Mucosa of stomach (tissue), 1 donor: ENCODE measurements around the gene XIRP2.
"Not testable (repeated sequence)": the region's sequence is repeated elsewhere in the genome, so short reads cannot be mapped to it uniquely, and the experiment has no call there.

Experiments
- H3K27me3 ChIP-seq: one replicate; pipeline ENCODE4 v1.7.0; 2013; ENCODE audit warnings: mild to moderate bottlenecking, low read length; ENCODE audit not compliant: control insufficient read depth, insufficient read depth
- H3K36me3 ChIP-seq: one replicate; pipeline ENCODE4 v1.7.0; 2013; ENCODE audit warnings: low read length; ENCODE audit not compliant: control insufficient read depth, insufficient read depth
- H3K4me1 ChIP-seq: one replicate; pipeline ENCODE4 v1.7.0; 2013; ENCODE audit warnings: mild to moderate bottlenecking, low read length; ENCODE audit not compliant: control insufficient read depth, insufficient read depth
- H3K4me3 ChIP-seq: one replicate; pipeline ENCODE4 v1.7.0; 2013; ENCODE audit warnings: low read length
- H3K9ac ChIP-seq: one replicate; pipeline ENCODE4 v1.7.0; 2013; ENCODE audit warnings: mild to moderate bottlenecking, low read length, moderate library complexity
- H3K9me3 ChIP-seq: one replicate; pipeline ENCODE4 v1.7.0; 2013; ENCODE audit warnings: mild to moderate bottlenecking, low read length, moderate library complexity; ENCODE audit not compliant: control insufficient read depth
- donor health status: Pancreatic carcinoma.

The XIRP2 gene

DNA sequence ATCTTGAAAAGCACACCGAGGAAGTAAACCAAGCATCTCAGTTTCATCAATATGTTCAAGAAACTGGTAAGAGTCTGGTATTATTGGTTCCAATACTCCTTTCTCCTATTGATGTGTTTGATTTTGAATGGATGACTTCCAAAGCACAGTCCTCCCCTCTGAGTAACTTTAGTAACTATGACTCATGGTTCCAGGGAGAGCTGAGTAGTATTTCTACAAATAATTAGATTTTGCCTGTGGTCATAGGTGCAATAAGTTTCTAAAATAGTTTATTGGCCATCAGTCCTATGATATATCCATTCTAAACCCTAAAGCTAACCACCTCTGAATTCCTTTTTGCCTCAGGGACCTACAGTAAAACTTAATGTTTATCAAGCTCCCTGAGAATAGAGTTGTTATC lies 352.4 kb downstream of the XIRP2 start:
- no peak overlapping the region for H3K9ac ChIP-seq
- no peaks in the 10 kb centered on the region for H3K4me1 ChIP-seq
- no peaks in the 10 kb centered on the region for H3K9me3 ChIP-seq
- no peaks in the 10 kb centered on the region for H3K36me3 ChIP-seq
- no peak overlapping the region for H3K4me3 ChIP-seq
- H3K27me3 ChIP-seq = no peaks in the 10 kb centered on the region

DNA sequence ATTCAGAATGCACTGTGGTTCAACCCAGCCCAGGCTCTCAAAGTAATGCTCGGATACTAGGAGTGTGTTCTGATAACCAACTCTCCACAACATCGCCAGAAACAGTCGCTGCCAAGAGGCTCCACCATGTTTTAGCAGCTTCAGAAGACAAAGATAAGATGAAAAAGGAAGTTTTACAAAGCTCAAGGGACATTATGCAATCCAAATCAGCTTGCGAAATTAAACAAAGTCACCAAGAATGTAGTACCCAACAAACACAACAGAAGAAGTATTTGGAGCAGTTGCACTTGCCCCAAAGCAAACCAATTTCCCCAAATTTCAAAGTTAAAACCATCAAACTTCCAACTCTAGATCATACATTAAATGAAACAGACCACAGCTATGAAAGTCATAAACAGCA lies 360.9 kb downstream of the XIRP2 start:
- no peak overlapping the region for H3K4me3 ChIP-seq
- no peaks in the 10 kb centered on the region for H3K4me1 ChIP-seq
- H3K9ac ChIP-seq = no peak overlapping the region

DNA sequence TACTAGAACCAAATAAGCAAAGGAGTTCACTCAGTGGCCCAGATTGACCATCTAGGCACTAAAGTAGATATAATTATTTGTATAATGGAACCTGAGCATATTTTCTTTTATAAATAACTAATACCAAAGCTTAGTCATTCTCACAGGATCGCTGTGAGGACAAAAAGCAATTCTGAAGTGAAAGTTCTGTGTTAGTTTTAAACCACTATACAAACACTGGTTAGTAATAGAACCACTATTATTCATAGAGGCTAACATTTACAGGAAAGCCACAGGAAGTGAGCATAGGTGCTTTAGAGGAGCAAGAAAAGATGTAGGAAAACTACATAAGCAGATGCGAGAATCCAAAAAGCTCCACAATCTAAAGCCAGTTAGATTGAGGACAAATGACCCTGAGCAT lies 364.7 kb downstream of the XIRP2 start:
- Histone ChIP-seq H3K9me3 (no peaks in the 10 kb centered on the region), H3K36me3 (no peaks in the 10 kb centered on the region), H3K27me3 (no peaks in the 10 kb centered on the region), H3K4me1 (no peaks in the 10 kb centered on the region), H3K4me3 (no peak overlapping the region), H3K9ac (no peak overlapping the region)

More for the DNA sequence above, 360.9 kb downstream of the XIRP2 start:
- Histone ChIP-seq H3K27me3 (no peaks in the 10 kb centered on the region), H3K36me3 (no peaks in the 10 kb centered on the region), H3K9me3 (no peaks in the 10 kb centered on the region)

DNA sequence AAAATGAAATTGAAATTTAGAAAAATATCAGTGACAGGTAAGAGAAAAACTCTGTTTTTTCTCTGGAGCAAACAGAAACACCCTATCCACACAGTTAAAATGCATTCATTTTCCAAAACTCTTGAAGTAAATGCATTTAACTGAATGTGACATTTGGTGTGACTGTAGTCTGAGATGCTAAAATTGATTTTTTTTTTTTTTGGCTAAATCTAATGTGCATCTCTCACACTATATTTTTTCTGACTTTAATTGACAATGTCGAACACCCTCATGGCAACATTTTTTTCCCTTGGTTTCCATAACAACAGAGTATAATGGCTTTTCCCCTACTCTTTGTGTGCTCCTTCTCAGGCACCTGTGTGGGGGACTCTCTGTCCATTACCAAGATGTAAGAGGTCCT lies 366.4 kb downstream of the XIRP2 start:
- no peaks in the 10 kb centered on the region for H3K36me3 ChIP-seq
- H3K9me3 ChIP-seq = no peaks in the 10 kb centered on the region
- H3K27me3 ChIP-seq = no peaks in the 10 kb centered on the region
- H3K4me3 ChIP-seq = no peak overlapping the region
- no peak overlapping the region for H3K9ac ChIP-seq
- H3K4me1 ChIP-seq = no peaks in the 10 kb centered on the region

DNA sequence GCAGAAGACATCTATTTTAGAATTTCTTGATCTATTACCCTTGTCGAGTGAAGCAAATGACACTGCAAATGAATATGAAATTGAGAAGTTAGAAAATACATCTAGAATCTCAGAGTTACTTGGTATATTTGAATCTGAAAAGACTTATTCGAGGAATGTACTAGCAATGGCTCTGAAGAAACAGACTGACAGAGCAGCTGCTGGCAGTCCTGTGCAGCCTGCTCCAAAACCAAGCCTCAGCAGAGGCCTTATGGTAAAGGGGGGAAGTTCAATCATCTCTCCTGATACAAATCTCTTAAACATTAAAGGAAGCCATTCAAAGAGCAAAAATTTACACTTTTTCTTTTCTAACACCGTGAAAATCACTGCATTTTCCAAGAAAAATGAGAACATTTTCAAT lies 370.4 kb downstream of the XIRP2 start:
- Histone ChIP-seq H3K9me3 (no peaks in the 10 kb centered on the region), H3K9ac (no peak overlapping the region), H3K4me1 (no peaks in the 10 kb centered on the region), H3K36me3 (no peaks in the 10 kb centered on the region), H3K27me3 (no peaks in the 10 kb centered on the region), H3K4me3 (no peak overlapping the region)

DNA sequence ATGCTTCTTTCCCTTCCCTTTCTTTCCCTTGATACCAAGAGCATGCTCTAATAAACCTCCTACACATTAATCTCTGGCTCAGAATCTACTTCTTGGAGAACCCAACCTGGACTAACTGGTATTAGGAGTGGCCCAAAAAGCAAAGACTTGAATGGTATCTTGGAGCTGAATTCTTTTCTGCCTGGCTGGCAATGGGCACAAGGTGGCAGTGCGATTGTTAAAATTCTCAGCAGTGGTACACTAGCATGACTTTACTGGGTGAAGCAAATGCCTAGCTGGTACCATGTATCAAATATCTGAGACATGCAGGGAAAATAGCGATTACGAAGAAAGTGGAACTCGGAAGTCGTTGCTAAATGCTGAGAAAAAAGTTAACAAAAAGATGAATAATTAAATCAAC lies 376.1 kb downstream of the XIRP2 start:
- Histone ChIP-seq H3K27me3 (no peaks in the 10 kb centered on the region), H3K9me3 (no peaks in the 10 kb centered on the region), H3K4me1 (no peaks in the 10 kb centered on the region), H3K4me3 (no peak overlapping the region), H3K36me3 (no peaks in the 10 kb centered on the region), H3K9ac (no peak overlapping the region)

DNA sequence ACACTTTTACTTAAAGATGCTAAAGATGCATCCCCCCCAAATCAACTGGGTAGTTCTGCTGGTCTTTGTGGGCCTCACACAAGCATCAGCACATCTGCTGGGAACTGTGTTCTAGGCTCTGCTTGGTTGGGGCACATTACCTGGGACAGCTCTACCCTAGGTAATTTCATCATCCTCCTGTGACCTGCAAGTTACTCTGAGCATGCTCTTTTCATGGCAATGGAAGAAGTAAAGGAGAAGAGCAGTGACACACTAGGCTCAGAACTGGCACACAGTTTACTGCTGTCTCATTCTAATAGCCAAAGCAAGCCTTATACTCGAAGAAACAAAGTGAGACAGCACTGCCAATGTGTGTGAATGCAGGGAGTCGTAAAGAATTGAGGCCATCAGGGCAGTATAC lies 376.7 kb downstream of the XIRP2 start:
- H3K36me3 ChIP-seq = no peaks in the 10 kb centered on the region
- no peaks in the 10 kb centered on the region for H3K27me3 ChIP-seq
- H3K9me3 ChIP-seq = no peaks in the 10 kb centered on the region
- H3K9ac ChIP-seq = no peak overlapping the region
- H3K4me3 ChIP-seq = no peak overlapping the region
- H3K4me1 ChIP-seq = no peaks in the 10 kb centered on the region

DNA sequence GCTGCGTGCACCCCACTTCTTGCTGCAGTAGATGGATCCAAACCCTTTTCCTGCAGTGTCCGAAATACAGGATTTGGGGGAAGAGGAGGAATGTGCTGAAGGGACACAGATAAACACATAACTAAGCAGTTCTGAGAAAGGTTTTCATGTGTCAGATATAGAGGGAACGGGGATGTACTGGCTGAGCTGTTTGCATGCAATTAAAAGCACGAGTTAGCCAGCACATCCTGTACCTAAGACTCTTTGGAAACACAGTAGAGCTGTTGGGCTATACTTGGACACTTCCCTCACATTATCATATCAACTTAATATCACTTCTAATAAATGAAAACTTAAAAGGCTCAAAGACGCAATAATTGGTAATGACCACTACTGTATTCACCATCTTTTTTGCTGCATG lies 377.4 kb downstream of the XIRP2 start:
- Histone ChIP-seq H3K36me3 (no peaks in the 10 kb centered on the region), H3K9ac (no peak overlapping the region), H3K4me3 (no peak overlapping the region), H3K9me3 (no peaks in the 10 kb centered on the region), H3K4me1 (no peaks in the 10 kb centered on the region), H3K27me3 (no peaks in the 10 kb centered on the region)

DNA sequence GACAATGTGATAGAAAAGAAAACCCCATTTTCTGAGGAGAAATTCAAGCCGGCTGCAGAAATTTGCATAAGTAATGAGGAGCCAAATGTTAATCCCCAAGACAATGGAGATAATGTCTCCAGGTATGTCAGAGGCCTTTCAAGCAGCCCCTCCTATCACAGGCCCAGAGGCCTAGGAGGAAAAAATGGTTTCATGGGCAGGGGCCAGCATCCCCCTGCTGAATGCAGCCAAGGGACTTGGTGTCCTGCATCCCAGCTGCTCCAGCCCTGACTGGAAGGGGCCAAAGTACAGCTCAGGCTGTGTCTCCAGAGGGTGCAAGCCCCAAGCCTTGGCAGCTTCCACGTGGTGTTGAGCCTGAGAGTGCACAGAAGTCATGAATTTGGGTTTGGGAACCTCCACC lies 380.0 kb downstream of the XIRP2 start:
- not testable (repeated sequence) for H3K9me3 ChIP-seq, H3K27me3 ChIP-seq, H3K4me1 ChIP-seq, H3K4me3 ChIP-seq, H3K9ac ChIP-seq, H3K36me3 ChIP-seq

DNA sequence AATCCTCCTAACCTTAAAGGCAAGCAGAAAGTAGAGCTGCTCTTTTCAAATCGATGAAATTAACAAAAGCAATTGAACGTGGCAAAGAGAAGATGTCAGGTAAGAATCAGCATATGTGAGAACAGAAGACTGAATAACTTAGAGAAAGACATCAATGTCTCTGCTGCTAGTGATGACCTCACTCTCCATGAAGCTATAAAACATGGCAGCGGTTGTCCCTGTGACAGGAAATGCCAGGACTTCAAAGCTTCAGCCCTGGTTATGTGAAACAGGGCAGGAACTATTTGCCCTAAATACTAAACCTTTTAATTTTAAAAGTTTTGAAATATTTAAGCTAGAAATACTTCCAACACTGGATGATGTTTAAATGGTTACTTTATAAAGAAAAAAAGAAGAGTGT lies 383.7 kb downstream of the XIRP2 start:
- H3K36me3 ChIP-seq = no peaks in the 10 kb centered on the region
- no peak overlapping the region for H3K9ac ChIP-seq
- H3K4me1 ChIP-seq = no peaks in the 10 kb centered on the region
- H3K27me3 ChIP-seq = no peaks in the 10 kb centered on the region
- H3K4me3 ChIP-seq = no peak overlapping the region
- no peaks in the 10 kb centered on the region for H3K9me3 ChIP-seq

DNA sequence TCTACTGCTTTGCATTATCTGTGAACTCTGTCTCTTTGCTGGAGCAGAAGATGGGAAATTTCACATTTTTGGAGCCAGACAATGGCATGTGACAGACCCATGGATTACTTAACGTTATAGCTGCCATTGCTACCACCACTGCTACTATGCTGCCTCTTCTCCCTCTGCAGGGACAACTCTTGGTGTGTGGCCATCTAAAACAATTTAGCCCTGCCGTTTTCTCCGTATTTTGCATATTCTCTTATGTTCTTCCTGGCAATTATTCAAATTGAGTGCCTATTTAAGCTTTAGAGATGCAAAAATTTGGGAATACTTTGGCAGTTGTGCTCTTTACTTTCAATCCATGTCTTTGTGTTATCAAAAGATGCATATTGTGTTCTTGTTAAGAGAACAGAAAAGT lies 386.8 kb downstream of the XIRP2 start:
- H3K4me3 ChIP-seq = no peak overlapping the region
- no peaks in the 10 kb centered on the region for H3K4me1 ChIP-seq
- no peaks in the 10 kb centered on the region for H3K9me3 ChIP-seq
- no peaks in the 10 kb centered on the region for H3K36me3 ChIP-seq
- H3K27me3 ChIP-seq = no peaks in the 10 kb centered on the region
- H3K9ac ChIP-seq = no peak overlapping the region

DNA sequence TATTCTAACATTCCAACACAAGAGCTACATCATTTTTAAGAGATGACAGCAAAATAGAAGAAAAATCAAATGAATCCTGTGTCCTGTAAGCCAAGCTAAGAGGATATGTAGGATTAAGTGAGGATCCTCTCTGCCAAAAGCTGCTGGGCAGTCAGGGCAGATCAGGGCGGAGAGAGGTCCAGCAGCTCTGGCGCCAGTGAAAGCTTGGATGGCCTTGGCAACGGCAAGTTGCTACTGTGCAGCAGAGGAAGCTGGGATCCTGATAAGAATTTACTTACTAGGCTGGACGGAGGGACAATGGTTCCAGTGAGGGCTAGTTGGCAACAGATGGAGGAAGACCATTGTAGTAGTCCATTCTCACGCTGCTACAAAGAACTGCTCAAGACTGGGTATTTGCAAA lies 391.5 kb downstream of the XIRP2 start:
- Histone ChIP-seq H3K9me3 (no peaks in the 10 kb centered on the region), H3K9ac (no peak overlapping the region), H3K36me3 (no peaks in the 10 kb centered on the region), H3K4me3 (no peak overlapping the region), H3K27me3 (no peaks in the 10 kb centered on the region), H3K4me1 (no peaks in the 10 kb centered on the region)

DNA sequence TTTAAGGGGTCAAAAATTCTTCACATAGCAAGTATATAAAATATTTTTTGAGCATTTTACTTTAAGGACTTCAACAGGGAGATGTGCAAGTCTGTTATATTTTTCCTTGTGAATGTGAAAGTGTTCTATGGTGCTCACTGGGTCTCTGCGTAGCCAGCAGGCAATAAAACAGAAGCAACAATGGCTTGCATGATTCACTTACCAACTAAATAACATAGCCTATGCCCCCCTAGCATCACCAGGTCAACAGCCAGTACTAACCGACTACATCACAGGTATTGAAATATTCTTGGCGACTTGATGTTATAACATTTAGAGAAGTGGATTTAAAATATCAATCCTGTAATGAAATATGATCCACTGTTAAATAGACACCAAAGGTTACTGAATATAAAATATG lies 398.9 kb downstream of the XIRP2 start:
- Histone ChIP-seq H3K36me3 (no peaks in the 10 kb centered on the region), H3K9me3 (no peaks in the 10 kb centered on the region), H3K9ac (no peak overlapping the region), H3K4me1 (no peaks in the 10 kb centered on the region), H3K4me3 (no peak overlapping the region), H3K27me3 (peaks cover 12% of the 10 kb centered on the region)
